CD4-positive, alpha-beta T cell treated with Interleukin-17A for 4 hours (primary cell): ENCODE results near the gene COL9A3.

Source experiments
- DNase-seq: peaks from one replicate; pipeline ENCODE4 v3.0.0-alpha.2; 2020; ENCODE audit warnings: mixed read lengths

The COL9A3 gene

GRCh38 chr20:62885896-62886708 is 69.3 kb downstream of the COL9A3 start:
- DNase-seq: no peak

DNA sequence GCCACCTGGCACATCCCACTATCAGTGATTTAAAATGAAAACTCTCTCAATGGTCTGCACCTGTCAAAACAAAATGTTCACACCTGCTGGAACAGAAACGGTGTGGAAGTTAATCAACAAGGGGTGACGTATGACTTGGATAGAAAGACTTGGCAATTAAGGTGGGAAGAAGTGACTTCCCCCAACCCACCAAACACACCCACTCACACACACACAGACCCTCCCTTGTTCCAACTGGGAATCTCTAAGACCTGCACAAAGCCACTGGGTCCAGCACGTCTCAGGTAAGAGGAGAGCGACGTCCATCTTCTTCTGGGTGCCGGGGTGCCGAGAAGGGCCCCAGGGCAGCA is 69.8 kb downstream of the COL9A3 start:
- DNase-seq: no peak

DNA sequence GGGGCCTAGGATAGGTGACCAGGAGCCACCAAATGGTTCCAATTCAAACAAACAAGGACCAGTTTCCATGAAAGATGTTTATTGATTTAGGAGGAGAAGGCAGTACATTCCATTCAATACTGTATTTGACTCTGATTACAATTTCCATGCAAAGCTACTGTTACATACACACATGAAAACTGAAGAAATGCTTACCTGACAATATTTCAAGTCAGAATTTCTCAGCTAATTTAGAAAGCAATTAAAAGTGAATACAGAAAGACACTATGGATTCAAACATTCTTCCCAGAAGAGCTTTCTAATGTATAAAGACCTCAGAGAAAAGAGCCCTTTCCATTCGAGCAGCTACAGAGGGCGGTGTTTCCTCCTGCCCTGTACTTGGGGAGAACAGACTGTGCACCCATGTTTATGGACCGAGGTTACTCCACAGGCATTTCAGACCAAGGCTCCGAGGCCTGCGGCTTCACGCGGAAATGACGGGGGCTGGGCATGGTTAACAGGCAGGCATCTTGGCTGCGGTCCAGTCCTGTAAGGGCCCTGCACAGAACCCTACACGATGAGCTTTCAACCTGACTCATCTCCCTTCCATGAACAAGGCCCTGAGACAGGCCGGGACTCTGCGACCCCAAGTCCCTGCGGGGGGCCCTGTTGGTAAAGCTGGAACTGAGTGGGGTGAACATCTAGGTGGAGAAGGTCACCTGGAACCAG is 70.5 kb downstream of the COL9A3 start:
- peak; percentile 53 for DNase-seq

DNA sequence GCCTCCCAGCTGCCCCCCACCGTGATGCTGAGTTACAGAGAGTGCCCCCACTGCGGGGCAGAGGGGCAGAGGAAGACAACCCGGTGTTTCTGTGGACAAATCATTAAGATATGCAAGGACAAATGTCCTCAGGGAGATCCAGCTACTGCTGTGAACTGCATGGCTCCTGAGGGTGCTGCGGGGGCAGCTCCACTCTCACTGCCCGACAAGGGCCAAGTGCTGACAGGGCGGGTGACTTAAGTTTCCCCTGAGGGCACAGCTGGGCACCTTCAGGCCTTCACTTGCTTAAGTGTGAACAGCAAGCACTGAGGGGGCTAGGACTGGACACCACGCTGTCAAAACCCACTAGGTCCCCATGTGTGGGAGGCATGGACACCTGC is 71.0 kb downstream of the COL9A3 start:
- no peak for DNase-seq

- no peak for DNase-seq
Measured at GRCh38 chr20:62888406-62888805, 71.6 kb downstream of the COL9A3 start.

DNA sequence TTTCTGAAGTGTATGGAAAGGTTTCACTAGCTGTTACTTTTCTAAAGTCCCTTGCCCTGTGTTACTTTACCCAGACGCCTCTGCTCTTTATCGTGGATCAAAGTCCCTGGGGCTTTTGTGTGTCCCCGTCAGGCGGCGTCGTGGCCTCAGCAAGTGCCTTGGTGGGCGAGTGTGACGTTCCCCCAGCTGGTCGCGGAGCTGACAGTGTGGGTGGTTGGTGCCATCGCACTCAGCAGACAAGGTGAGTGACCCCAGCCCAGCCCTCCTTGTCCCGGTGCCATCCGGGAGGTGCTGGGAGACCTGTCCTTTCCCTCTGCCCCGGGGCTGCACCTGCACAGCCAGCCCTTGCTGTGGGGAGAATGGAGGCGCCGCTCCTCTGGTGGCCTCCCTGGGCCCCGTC is 72.1 kb downstream of the COL9A3 start:
- DNase-seq: no peak

DNA sequence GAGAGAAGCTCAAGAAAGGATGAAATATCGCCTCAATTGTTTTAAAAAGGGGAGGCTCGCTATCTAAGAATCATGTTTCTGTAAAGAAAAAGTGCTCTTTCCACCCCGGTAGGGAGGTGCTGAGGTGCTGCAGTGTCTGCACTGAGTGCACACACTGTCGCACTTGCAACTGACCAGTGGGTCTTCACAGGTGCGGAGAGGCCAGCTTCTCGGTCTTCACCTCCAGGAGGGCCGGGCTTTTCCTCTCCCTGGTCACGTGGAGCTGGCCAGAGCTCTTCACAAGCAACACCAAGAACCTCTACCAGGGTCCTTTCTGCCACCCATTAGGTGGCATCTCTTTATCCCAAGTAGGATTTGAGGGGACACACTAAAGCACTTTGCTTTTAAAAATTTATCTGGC is 72.6 kb downstream of the COL9A3 start:
- DNase-seq: no peak

GRCh38 chr20:62889871-62890270 is 73.0 kb downstream of the COL9A3 start:
- no peak for DNase-seq

DNA sequence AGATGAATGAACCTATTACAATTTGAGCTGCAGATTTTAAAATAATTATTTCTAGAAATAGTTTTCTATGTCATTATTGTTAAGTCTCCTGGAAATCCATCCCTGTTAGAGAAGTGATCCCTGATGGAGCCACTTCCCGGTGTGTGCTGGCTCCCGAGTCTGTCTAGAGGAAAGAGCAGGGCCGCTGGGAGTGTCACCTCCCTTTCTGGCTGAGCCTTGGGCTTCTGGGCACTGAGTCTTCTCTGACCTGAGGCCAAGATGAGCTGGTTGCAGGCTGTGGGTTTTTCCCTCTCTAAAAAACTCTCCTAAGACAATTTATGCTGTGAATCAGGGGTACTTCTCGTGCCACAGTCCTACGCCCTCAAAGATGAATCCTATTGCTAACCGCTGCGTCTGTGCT is 73.6 kb downstream of the COL9A3 start:
- DNase-seq: no peak
